HuH-7 (cell line): Measurements from ENCODE around the gene KAT6B.

ENCODE experiments used
- DNase-seq: peaks from one replicate; pipeline ENCODE4 v3.0.0; 2011; ENCODE audit warnings: low spot score

The KAT6B gene

GRCh38 chr10:75014516-75015230, 188.3 kb downstream of the KAT6B start:
- DNase-seq = no peak

DNA sequence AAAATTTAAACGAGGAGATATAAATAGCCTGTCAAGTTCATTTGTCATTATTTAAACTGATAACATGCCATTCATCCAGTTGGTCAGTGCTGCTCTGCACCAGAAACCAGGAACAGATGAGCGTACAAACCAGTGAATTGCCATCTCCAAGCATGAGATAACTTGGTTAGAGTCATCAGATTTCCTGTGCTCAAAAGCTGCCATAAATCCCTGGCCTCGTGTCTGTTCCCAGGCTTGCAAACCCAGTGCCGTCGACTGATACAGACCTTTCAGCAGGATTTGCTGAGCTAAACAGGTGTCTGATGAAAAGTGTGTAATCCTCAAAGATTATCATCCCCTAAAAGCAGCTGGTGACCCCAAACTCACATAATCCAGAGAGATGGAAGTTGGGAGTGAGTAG, 189.0 kb downstream of the KAT6B start:
- DNase-seq = no peak

GRCh38 chr10:75016325-75016724, 189.9 kb downstream of the KAT6B start:
- no peak for DNase-seq

- no peak for DNase-seq
Measured at GRCh38 chr10:75018251-75018650, 191.9 kb downstream of the KAT6B start.

GRCh38 chr10:75018686-75019307, 192.4 kb downstream of the KAT6B start:
- no peak for DNase-seq

DNA sequence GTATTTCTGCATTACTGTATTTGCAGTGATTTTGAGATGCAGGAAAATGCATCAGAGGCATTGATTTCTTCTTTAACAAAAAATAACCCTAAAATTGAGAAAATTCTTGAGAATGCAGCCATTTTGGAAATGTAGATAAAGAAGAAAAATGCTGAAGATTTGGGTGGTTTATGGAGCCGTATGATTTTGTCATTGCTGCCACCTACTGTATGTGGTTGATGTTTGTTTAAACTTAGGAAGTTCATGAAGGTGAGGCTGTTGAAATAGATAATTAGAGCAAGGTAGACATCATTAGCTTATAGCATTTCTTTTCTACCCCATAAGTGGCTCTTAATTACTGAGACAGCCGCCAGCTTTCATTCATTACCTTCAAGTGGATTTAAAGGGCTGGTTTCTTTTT, 193.0 kb downstream of the KAT6B start:
- no peak for DNase-seq

DNA sequence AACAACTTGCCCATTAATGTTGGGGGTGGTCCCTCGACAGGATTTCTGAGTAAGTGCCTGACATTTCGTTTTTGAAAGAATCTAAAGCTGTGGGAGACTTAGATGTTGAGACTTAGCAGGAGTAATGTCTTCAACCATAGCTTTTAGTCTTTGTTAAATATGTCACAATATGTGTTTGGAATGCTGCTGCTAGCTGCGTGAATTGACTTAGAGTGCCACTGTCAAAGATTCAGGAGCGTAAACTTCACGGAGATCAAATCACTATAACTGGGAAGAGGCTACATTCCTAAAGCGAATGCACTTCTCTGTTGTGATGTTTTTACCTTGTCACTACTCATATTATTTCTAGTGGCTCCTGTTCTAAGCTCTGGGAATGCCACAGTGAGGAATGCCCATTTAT, 193.8 kb downstream of the KAT6B start:
- DNase-seq = no peak

- DNase-seq = peak; percentile 43
Measured at GRCh38 chr10:75021379-75022249, 195.2 kb downstream of the KAT6B start.

GRCh38 chr10:75023074-75023473, 196.7 kb downstream of the KAT6B start:
- no peak for DNase-seq

DNA sequence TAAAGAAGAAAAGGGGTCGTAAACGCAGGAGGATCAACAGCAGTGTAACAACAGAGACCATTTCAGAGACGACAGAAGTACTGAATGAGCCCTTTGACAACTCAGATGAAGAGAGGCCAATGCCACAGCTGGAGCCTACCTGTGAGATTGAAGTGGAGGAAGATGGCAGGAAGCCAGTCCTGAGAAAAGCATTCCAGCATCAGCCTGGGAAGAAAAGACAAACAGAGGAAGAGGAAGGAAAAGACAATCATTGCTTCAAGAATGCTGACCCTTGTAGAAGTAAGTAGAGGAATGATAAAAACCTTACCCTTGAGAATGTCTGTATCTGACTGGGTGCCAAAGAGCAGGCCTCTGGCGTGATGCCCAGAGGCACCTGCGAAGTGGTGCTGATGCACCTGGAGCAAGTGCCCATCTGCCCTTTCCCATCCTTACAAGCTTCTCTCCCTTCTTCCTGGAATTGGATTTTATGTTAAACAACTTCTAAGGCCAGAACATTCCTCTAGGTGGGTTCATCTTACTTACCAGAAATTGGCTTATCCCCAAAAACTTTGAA, 198.6 kb downstream of the KAT6B start:
- no peak for DNase-seq

- no peak for DNase-seq
Measured at GRCh38 chr10:75028049-75028448, 201.6 kb downstream of the KAT6B start.

- DNase-seq = no peak
Measured at GRCh38 chr10:75028748-75029147, 202.3 kb downstream of the KAT6B start.

- DNase-seq = no peak
Measured at GRCh38 chr10:75029420-75029819, 203.0 kb downstream of the KAT6B start.

- DNase-seq = no peak
Measured at GRCh38 chr10:75029857-75030256, 203.5 kb downstream of the KAT6B start.

- DNase-seq = no peak
Measured at GRCh38 chr10:75030371-75030770, 204.0 kb downstream of the KAT6B start.

DNA sequence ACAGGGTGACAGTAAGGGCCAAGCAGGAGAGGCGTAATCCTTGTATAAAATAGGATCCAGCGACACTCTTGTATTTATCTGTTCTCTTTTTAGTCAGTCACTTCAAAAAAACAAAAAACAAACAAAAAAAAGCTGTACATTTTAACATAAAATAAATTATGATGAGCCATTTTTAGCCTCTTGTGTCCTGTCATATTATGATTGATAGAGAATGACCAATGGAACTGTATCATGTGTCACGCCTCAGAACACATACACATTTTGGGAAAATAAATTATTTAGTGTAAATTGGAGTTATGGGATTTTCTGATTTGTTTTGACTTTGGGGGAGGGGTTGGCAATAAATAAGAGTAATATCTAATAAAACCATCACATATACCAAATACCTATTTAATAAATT, 205.7 kb downstream of the KAT6B start:
- DNase-seq = no peak

DNA sequence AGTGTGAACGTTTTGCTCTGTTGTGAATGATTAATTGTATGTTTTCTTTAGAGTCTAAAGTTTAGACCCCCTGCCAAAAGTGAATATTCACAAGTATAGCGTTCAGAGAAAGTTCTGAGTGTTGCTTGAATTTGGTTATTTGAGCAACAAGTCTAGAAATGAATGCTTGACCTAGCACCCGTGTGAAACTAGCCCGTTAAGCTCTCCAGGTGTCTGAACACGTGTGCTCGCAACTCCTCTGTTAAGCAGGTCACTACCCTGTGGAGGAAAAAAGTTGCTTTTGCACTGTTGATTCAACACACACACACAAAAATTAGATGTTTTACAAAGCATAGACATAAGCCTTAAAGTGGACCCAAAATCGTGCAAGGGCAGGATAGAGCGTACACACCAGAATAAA, 206.4 kb downstream of the KAT6B start:
- DNase-seq = no peak

- no peak for DNase-seq
Measured at GRCh38 chr10:75033399-75034130, 207.2 kb downstream of the KAT6B start.

GRCh38 chr10:75034131-75034512, 207.7 kb downstream of the KAT6B start:
- DNase-seq = no peak

DNA sequence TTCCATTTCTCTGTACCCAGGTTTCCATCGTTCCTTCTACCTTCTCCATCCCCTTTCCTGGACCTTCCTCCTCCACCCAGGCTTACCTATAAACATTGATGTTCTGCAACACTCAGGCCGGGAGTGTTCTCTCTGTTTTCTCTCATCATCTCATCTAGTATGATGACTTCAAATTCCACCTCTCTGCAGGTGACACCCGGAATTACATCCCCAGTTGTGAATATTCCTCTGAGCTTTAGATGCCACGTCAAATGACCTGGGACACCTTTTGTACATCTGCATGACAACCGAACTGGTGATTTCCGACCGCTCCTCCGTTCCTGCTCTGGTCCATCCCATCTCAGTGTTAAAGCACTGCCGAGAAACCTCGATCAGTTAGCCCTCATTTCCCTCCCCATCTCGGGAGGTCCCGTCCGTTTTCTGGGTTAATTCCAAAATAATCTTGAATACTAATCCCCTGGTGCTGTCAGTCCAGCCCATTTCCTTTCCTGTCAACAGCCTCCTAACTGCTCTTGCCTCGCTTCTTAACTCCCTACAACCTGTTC, 208.4 kb downstream of the KAT6B start:
- no peak for DNase-seq

DNA sequence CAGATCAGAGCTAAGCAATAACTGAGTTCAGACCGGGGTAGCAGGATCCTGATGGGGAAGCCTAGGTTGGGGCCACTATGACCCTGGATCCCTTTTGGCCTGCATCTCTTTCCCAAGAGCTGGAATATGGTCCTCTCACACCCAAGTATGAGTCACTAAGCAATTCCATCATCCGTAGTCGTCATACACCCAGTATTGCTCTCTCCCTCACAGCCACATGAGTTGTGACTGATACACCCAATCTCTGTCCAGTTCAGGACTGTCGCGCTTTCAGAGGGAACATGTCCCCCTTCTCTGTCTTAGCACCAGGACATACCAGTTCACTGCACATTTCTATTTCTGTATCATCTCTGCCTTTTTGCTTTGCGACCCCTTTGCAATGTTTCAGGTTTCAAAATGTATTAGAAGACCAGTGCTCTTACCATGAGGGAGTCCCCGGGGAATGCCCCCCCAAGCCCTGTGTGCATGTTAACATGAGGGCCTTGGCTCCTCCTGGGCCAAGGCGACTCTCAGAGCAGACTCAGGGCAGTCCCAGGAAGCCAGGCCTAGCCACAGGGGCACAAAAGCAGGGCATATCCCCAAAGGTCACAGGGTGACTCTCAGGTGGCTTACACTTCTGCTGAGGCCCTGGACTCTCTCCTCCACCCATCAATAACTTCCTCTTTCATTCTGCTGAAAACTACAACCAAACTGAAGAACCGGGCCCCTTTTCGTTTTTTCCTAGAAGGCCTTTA, 209.7 kb downstream of the KAT6B start:
- no peak for DNase-seq
